Measurements from ENCODE around the gene CCNF. TPM values are rescaled to one million over a fixed set of nuclear protein-coding genes. Genes with fewer than 3 reads are reported as not detected.
A peak's percentile ranks its signal among the peaks of the same experiment; 100 is the strongest.

The CCNF gene
- polyA plus RNA-seq, 2 of the 4 experiments (the other 2 are of a cell fraction), result 6.5 to 14.4 TPM

DNA sequence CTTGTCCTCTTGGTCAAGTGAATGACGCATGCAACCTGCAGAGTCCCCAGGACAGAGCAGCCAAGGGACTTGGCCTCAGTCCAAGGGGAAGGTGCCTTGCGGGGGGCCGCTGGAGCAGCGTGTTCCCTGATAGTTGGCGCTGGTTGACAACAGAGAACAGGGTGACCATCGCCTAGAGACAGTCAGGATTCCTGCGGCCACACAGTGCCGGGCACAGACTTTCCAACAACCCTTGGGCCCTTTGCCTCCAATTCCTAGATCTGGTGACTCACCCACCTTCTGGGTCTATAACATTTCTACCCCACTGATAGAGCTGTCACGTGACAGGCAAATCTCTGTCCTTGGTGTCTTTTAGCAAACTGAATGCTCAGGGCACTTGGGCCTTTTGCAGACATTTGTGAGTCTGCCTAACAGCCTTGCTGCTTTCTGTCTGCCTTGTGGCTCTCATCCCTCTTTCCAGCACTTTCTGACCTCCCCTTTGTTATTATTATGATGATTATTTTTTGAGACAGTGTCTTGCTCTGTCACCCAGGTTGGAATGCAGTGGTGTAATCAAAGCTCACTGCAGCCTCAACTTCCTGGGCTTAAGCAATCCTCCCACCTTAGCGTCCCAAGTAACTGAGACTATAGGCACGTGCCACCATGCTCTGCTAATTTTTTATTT, 18.8 kb downstream of the CCNF start:
- Histone ChIP-seq H3K4me1 (peaks cover 4% of the 10 kb centered on the region; the same call in 1 of the 3 replicates), H3K9me3 (no peaks in the 10 kb centered on the region), H3K27ac (no peak overlapping the region), H3K4me2 (no peak overlapping the region), H3K4me3 (no peak overlapping the region)
- POLR2A ChIA-PET, result no interaction called here
- DNase-seq (ENCODE audit: low read depth in 1 of 2, low spot score in 1 of 2) (no peak), FAIRE-seq (no peak), ATAC-seq (no peak)
- no peak for TF ChIP-seq HOXB13 (CRISPR knock-in tag; IDR thresholded peaks at IDR 0.05; ENCODE audit: low read depth)
- TF ChIP-seq FOSL2 (IDR thresholded peaks at IDR 0.05), result no peak
- TF ChIP-seq FOSL2 (CRISPR knock-in tag; IDR thresholded peaks at IDR 0.05), result peak; percentile 26; the same call in 1 of the 2 replicates
- TF ChIP-seq, protein P1, sequence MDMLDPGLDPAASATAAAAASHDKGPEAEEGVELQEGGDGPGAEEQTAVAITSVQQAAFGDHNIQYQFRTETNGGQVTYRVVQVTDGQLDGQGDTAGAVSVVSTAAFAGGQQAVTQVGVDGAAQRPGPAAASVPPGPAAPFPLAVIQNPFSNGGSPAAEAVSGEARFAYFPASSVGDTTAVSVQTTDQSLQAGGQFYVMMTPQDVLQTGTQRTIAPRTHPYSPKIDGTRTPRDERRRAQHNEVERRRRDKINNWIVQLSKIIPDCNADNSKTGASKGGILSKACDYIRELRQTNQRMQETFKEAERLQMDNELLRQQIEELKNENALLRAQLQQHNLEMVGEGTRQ (IDR thresholded peaks at IDR 0.05), result peak; percentile 27; the same call in 1 of the 2 replicates
- CTCF ChIA-PET, result interaction anchor here (0.8 to 1.2 kb wide), 3 partner anchors 25 to 53 kb away, joined by 3 to 7 read pairs (median 3); no protein-coding TSS in a partner anchor
- WGBS (ENCODE audit: missing lambda C conversion rate), result 85% methylated on average over 11 of the region's 11 CpGs

DNA sequence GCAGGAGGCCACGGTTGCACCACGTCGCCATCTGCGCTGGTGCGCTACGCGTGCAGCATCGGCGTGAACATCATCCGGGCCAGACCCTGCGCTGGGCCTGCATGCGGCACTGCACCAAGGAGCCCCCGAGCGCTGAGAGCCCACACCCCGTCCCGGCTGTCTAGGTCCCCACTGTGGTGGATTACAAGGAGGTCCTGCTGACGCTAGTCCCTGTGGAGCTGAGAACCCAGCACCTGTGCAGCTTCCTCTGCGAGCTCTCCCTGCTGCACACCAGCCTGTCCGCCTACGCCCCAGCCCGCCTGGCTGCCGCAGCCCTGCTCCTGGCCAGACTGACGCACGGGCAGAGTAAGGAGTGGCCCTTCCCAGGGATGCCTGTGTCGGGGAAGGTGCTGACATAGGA, 19.9 kb downstream of the CCNF start:
- TF ChIP-seq, protein P2, sequence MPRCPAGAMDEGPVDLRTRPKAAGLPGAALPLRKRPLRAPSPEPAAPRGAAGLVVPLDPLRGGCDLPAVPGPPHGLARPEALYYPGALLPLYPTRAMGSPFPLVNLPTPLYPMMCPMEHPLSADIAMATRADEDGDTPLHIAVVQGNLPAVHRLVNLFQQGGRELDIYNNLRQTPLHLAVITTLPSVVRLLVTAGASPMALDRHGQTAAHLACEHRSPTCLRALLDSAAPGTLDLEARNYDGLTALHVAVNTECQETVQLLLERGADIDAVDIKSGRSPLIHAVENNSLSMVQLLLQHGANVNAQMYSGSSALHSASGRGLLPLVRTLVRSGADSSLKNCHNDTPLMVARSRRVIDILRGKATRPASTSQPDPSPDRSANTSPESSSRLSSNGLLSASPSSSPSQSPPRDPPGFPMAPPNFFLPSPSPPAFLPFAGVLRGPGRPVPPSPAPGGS (IDR thresholded peaks at IDR 0.05), result no peak
- TF ChIP-seq TP53 (CRISPR knock-in tag; IDR thresholded peaks at IDR 0.05) (no peak), SREBF2 (IDR thresholded peaks at IDR 0.05) (no peak), RCOR1 (IDR thresholded peaks at IDR 0.05; ENCODE audit: low read depth, low read length) (no peak), RAD21 (conservative IDR thresholded peaks at IDR 0.05 in 1 of 2, IDR thresholded peaks at IDR 0.05 in 1 of 2) (no peak), RARB (CRISPR knock-in tag; IDR thresholded peaks at IDR 0.05) (no peak), JUN (IDR thresholded peaks at IDR 0.05) (no peak), NR3C1 (IDR thresholded peaks at IDR 0.05) (no peak), CBX2 (IDR thresholded peaks at IDR 0.05; ENCODE audit: borderline replicate concordance, low read depth) (no peak), ZSCAN20 (CRISPR knock-in tag; IDR thresholded peaks at IDR 0.05) (no peak), RFX5 (IDR thresholded peaks at IDR 0.05) (no peak), EHF (CRISPR knock-in tag; IDR thresholded peaks at IDR 0.05) (no peak), NPAS2 (CRISPR knock-in tag; IDR thresholded peaks at IDR 0.05; ENCODE audit: borderline replicate concordance) (no peak), FOSL2 (IDR thresholded peaks at IDR 0.05) (no peak), FOSL2 (CRISPR knock-in tag; IDR thresholded peaks at IDR 0.05) (no peak)
- Histone ChIP-seq H3K4me1 (peaks cover 4% of the 10 kb centered on the region; the same call in 1 of the 3 replicates), H3K9me3 (no peaks in the 10 kb centered on the region), H3K4me2 (no peak overlapping the region), H3K4me3 (no peak overlapping the region), H3K27ac (no peak overlapping the region)
- no peak for ATAC-seq
- ChIA-PET CTCF (interaction anchor here (0.6 to 1.2 kb wide), 3 partner anchors 26 to 261 kb away, joined by 3 to 4 read pairs (median 4); partner anchors contain the start of gene ABCA3), POLR2A (interaction anchor here (0.6 kb wide), 1 partner anchor 19 kb away, joined by 3 read pairs; no protein-coding TSS in a partner anchor)
- WGBS (ENCODE audit: missing lambda C conversion rate), result 94% methylated on average over 19 of the region's 25 CpGs
- no peak for FAIRE-seq
- no peak for DNase-seq (ENCODE audit: low read depth in 1 of 2, low spot score in 1 of 2)

DNA sequence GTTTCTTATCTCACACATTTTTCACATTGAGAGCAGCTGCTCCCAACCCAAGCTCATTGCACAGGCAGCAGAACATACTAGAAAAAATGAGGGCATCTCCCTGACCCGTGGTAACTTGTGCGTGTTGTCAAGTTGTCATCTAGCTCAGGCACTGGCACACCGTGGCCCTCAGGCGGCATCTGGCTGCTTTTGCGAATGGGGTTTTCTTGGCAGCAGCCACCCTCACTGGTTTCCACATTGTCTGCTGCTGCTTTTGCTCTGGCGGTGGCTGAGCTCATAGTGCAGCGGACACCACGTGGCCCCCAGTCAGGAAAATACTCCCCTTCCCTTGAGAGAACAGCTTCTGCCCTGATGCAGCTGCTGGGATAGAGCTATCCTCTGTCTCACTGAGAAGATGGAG, 21.3 kb downstream of the CCNF start:
- ChIA-PET CTCF (interaction anchor here (0.6 to 1.4 kb wide), 5 partner anchors 11 to 425 kb away, joined by 3 to 4 read pairs (median 3); no protein-coding TSS in a partner anchor), POLR2A (no interaction called here)
- Histone ChIP-seq H3K9me3 (no peaks in the 10 kb centered on the region), H3K4me3 (no peak overlapping the region), H3K4me2 (no peak overlapping the region), H3K27ac (no peak overlapping the region), H3K4me1 (peaks cover 4% of the 10 kb centered on the region; the same call in 1 of the 3 replicates)
- DNase-seq (ENCODE audit: low read depth in 1 of 2, low spot score in 1 of 2), result no peak
- WGBS (ENCODE audit: missing lambda C conversion rate), result 93% methylated on average over 6 of the region's 8 CpGs
- FAIRE-seq, result no peak
- ATAC-seq, result no peak
- TF ChIP-seq FOXS1 (CRISPR knock-in tag; IDR thresholded peaks at IDR 0.05) (no peak), HEYL (CRISPR knock-in tag; IDR thresholded peaks at IDR 0.05) (no peak), FOSL2 (IDR thresholded peaks at IDR 0.05) (no peak), FOSL2 (CRISPR knock-in tag; IDR thresholded peaks at IDR 0.05) (no peak), TFCP2L1 (CRISPR knock-in tag; IDR thresholded peaks at IDR 0.05) (no peak), EP300 (IDR thresholded peaks at IDR 0.05) (no peak), POLR2A (IDR thresholded peaks at IDR 0.05; ENCODE audit: low read length) (no peak), RAD21 (conservative IDR thresholded peaks at IDR 0.05 in 1 of 2, IDR thresholded peaks at IDR 0.05 in 1 of 2) (no peak), JUNB (IDR thresholded peaks at IDR 0.05) (no peak)
- TF ChIP-seq, protein P3, sequence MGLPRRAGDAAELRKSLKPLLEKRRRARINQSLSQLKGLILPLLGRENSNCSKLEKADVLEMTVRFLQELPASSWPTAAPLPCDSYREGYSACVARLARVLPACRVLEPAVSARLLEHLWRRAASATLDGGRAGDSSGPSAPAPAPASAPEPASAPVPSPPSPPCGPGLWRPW (IDR thresholded peaks at IDR 0.05), result no peak
- TF ChIP-seq, protein P4, sequence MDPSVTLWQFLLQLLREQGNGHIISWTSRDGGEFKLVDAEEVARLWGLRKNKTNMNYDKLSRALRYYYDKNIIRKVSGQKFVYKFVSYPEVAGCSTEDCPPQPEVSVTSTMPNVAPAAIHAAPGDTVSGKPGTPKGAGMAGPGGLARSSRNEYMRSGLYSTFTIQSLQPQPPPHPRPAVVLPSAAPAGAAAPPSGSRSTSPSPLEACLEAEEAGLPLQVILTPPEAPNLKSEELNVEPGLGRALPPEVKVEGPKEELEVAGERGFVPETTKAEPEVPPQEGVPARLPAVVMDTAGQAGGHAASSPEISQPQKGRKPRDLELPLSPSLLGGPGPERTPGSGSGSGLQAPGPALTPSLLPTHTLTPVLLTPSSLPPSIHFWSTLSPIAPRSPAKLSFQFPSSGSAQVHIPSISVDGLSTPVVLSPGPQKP (IDR thresholded peaks at IDR 0.05; ENCODE audit: low read depth, low read length), result no peak
- TF ChIP-seq, protein P5, sequence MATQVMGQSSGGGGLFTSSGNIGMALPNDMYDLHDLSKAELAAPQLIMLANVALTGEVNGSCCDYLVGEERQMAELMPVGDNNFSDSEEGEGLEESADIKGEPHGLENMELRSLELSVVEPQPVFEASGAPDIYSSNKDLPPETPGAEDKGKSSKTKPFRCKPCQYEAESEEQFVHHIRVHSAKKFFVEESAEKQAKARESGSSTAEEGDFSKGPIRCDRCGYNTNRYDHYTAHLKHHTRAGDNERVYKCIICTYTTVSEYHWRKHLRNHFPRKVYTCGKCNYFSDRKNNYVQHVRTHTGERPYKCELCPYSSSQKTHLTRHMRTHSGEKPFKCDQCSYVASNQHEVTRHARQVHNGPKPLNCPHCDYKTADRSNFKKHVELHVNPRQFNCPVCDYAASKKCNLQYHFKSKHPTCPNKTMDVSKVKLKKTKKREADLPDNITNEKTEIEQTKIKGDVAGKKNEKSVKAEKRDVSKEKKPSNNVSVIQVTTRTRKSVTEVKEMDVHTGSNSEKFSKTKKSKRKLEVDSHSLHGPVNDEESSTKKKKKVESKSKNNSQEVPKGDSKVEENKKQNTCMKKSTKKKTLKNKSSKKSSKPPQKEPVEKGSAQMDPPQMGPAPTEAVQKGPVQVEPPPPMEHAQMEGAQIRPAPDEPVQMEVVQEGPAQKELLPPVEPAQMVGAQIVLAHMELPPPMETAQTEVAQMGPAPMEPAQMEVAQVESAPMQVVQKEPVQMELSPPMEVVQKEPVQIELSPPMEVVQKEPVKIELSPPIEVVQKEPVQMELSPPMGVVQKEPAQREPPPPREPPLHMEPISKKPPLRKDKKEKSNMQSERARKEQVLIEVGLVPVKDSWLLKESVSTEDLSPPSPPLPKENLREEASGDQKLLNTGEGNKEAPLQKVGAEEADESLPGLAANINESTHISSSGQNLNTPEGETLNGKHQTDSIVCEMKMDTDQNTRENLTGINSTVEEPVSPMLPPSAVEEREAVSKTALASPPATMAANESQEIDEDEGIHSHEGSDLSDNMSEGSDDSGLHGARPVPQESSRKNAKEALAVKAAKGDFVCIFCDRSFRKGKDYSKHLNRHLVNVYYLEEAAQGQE (IDR thresholded peaks at IDR 0.05), result no peak
- TF ChIP-seq, protein P1 (IDR thresholded peaks at IDR 0.05), result no peak
